NCI-H2196 treated with DMSO at 0.1 percent for 48 hours (cell line): ENCODE results near the gene ADGRD2.

Source experiments
- DNase-seq: peaks from one replicate; lab custom pipeline; 2025; ENCODE audit not compliant: unreplicated experiment; lab: John Stamatoyannopoulos, UW

ADGRD2 gene

DNA sequence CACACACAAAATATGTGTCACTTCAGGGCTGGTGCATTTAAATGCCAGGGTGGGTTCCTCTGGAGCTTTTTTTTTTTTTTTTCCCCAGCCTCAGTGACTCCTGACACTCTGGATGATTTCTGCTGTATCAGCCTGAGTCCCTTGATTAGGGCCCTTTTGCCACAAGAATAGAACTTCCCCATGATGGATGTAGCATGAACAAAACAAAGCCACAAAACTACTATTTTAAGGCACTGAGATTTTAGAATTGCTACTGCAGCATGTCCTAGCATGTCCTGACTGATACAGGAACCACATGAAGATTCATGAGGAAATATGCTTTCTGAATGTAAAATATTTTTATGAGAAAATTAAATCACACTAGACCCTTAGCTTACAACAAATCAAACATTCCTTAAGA, 13.9 kb upstream of the ADGRD2 start:
- DNase-seq: no peak

- DNase-seq: no peak
Observed at GRCh38 chr9:124437086-124437485, 13.2 kb upstream of the ADGRD2 start.

GRCh38 chr9:124438091-124438490, 12.2 kb upstream of the ADGRD2 start:
- DNase-seq: no peak

- no peak for DNase-seq
Observed at GRCh38 chr9:124439086-124439485, 11.2 kb upstream of the ADGRD2 start.

GRCh38 chr9:124439686-124440243, 10.5 kb upstream of the ADGRD2 start:
- DNase-seq: no peak

DNA sequence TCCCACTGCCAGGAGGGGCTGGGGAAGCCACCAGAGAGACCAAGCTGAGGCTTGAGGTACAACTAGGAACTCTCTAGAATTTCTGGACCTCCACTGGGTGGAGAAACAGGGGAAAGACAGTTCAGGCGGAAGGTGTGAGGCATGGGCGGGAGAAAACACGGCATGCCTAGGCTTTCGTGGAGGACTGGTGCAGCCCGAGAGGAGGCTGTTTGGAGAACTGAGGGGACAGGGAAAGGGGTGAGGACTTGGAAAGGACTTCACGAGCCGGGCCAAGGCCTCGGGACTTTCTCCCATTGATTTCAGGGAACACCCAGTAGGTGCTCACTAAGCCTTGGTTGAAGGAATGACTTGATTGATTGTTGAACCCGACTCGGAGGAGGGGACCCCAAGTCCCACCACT, 9.5 kb upstream of the ADGRD2 start:
- DNase-seq: no peak

GRCh38 chr9:124441291-124441690, 9.0 kb upstream of the ADGRD2 start:
- DNase-seq: no peak

DNA sequence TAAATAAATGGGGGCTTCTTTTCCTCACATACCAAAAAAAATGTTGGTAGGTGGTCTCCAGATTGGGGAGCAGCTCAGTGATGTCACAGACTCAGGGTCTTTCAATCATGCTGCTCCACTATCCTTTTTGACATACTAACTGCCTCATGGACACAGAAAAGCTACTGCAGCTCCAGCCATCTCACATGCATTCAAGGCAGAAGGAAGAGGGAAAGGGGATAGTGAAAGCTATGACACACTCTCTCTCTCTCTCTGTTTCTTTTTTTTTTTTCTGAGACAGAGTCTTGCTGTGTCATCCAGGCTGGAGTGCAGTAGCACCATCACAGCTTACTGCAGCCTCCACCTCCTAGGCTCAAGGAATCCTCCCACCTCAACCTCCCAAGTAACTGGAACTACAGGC, 7.9 kb upstream of the ADGRD2 start:
- DNase-seq: no peak

GRCh38 chr9:124442826-124443225, 7.4 kb upstream of the ADGRD2 start:
- DNase-seq: no peak

DNA sequence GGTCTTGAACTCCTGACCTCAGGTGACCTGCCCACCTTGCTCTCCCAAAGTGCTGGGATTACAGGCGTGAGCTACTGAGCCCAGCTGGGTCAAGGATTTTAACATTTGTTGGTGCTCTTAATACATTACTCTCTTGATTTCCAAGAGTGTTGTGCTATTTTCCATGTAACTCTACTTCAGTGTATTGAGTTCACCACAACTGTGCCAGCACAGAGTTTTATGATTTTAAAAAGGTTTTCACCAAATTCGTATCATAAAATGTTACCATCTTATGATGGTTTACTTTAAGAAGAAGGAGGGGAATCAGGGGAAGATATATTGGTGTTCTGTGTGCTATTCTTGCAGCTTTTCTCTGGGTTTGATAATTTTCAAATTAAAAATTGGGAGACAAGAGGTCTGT, 6.6 kb upstream of the ADGRD2 start:
- no peak for DNase-seq

- DNase-seq: no peak
Observed at GRCh38 chr9:124444166-124444565, 6.1 kb upstream of the ADGRD2 start.

DNA sequence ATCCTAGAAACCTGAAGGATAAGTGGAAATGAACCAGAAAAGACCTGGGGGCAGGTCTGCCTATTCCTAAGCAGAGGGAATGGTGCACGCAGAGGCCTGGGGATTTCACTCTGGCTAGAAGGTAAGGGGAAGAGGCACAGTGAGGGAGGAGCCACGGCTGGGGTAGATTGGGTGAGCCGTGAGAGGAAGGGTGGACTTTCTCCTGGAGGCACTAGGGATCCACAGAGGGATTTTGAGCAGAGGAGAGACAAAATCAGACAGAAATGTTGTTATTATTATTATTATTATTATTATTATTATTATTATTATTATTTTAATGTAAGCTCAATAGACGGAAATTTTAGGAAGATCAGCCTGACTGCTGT, 3.0 kb upstream of the ADGRD2 start:
- DNase-seq: no peak

GRCh38 chr9:124448019-124448418, 2.2 kb upstream of the ADGRD2 start:
- DNase-seq: no peak

- no peak for DNase-seq
Observed at GRCh38 chr9:124449381-124450151, 685 bp upstream of the ADGRD2 start.

GRCh38 chr9:124450931-124451661, 845 bp downstream of the ADGRD2 start:
- no peak for DNase-seq

GRCh38 chr9:124452326-124452725, 2.1 kb downstream of the ADGRD2 start:
- DNase-seq: no peak

DNA sequence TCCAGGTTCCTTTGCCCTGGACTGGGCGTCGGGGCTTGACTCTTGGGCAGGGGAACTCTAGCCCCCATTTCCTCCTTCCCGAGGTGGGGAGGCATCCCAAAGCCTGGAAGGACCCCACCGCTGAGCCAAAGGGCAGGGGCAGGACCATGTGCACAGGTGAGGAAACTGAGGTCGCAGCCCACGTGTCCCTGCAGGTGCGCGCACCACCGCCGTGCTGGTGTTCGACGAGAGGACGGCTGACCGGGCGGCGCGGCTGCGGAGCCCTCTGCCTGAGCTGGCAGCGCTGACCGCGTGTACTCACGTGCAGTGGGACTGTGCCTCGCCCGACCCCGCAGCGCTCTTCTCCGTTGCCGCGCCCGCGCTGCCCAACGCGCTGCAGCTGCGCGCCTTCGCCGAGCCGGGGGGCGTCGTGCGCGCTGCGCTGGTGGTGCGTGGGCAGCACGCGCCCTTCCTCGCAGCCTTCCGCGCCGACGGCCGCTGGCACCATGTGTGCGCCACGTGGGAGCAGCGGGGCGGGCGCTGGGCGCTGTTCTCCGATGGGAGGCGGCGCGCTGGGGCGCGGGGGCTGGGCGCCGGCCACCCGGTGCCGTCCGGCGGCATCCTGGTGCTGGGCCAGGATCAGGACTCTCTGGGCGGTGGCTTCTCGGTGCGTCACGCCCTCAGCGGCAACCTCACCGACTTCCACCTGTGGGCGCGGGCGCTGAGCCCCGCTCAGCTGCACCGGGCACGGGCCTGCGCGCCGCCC, 2.8 kb downstream of the ADGRD2 start:
- DNase-seq: no peak

DNA sequence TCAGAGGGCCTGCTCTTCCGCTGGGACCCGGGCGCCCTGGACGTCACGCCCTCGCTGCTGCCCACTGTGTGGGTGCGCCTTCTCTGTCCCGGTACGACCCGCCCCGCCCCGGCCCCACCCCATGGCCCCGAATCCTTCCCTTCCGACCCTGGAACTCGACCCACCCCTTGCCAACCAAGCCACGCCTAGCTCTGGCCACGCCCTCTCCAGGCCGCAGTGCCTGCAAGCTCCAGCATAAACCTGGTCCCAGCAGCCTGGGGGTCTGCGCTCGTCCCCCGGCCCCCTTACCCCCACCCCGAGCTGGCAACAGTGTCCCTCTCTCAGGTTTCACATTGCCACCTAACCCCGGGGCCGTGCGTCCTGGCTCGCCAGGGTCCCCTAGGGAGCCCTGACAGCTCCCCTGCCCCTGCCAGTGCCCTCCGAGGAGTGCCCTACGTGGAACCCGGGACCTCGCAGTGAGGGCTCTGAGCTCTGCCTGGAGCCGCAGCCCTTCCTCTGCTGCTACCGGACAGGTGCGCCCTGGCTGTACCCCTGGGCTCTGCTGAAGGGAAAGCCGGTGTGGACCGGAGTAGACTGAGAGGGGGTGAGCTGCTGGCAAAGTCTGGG, 3.4 kb downstream of the ADGRD2 start:
- no peak for DNase-seq

DNA sequence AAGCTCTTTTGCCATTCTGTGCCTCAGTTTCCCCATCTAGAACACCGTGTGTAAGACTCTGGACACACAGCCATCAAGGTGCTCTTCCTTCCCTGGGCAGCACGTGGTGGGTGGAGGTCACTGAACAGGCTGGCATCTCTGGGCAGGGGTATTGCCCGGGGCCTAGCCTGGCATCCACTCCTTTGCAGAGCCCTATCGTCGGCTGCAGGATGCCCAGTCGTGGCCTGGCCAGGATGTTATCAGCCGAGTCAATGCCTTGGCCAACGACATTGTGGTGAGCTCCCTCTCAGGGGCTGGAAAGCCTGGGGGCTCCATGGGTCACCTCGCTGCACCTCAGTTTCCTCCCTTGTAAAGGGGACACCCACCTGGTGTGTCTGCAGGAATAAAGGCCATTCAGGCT, 4.0 kb downstream of the ADGRD2 start:
- no peak for DNase-seq

- DNase-seq: no peak
Observed at GRCh38 chr9:124454791-124455443, 4.7 kb downstream of the ADGRD2 start.

- DNase-seq: no peak
Observed at GRCh38 chr9:124455820-124456219, 5.6 kb downstream of the ADGRD2 start.
